Transverse colon (tissue), 4 donors: ENCODE data around the gene MBNL2. TPM values are rescaled to one million over a fixed set of nuclear protein-coding genes. Genes with fewer than 3 reads are reported as not detected.

Source experiments
- DNase-seq: peaks from one replicate; pipeline ENCODE4 v3.0.0-alpha.2; 2019
- H3K27ac ChIP-seq, 4 donors: fragments of 200-600 bp; sonication (generic); 2 replicates each; pipeline ENCODE4 v1.5.1; 2016 to 2018; ENCODE audit warnings: inconsistent platforms in 4 of 4
- H3K27me3 ChIP-seq: fragments of 200-600 bp; sonication (generic); 2 replicates; pipeline ENCODE4 v1.5.1; 2017; ENCODE audit warnings: inconsistent platforms
- H3K36me3 ChIP-seq, 4 donors: fragments of 200-600 bp; sonication (generic); 2 replicates each; pipeline ENCODE4 v1.5.1; 2017 to 2019; ENCODE audit warnings: inconsistent platforms in 4 of 4
- H3K4me1 ChIP-seq, 4 donors: fragments of 200-600 bp; sonication (generic); 2 replicates each; pipeline ENCODE4 v1.5.1; 2017 to 2020; ENCODE audit warnings: inconsistent platforms in 4 of 4
- H3K4me3 ChIP-seq, 4 donors: fragments of 200-600 bp; sonication (generic); 1 replicate in 1 of 4; 2 replicates in 3 of 4; pipeline versions ENCODE4 v1.5.1 to v1.6.1; 2017 to 2019; ENCODE audit warnings: inconsistent platforms in 4 of 4
- H3K9me3 ChIP-seq, 2 donors: fragments of 200-600 bp; sonication (generic); 2 replicates each; pipeline ENCODE4 v1.5.1; 2017 to 2019; ENCODE audit warnings: inconsistent platforms in 2 of 2
- EP300 ChIP-seq: sonication (generic); formaldehyde crosslinking; IDR thresholded peaks from one replicate; pipeline ENCODE4 v1.6.1; 2017; ENCODE audit warnings: antibody characterized with exemption, low read depth
- POLR2A ChIP-seq: fragments of 450-650 bp; IDR thresholded peaks from one replicate; pipeline ENCODE4 v1.6.1; 2016; ENCODE audit warnings: antibody characterized with exemption, mild to moderate bottlenecking, moderate library complexity
- POLR2AphosphoS5 ChIP-seq, 3 donors: sonication (generic); formaldehyde crosslinking; IDR thresholded peaks; one replicate each; pipeline ENCODE4 v1.6.1; 2016; ENCODE audit warnings: antibody characterized with exemption in 3 of 3
- WGBS, 2 donors: methylation state at CpG; one replicate each; pipeline ENCODE4 v1.1.5; 2018; ENCODE audit warnings: low coverage in 1 of 2; 5-methylcytosine and 5-hydroxymethylcytosine counted together
- in situ Hi-C, 4 donors: fragments of 200-750 bp; cut with MboI; loops; one replicate each; pipeline versions ENCODE4 v1.15.0 to v1.15.1; 2017; ENCODE audit warnings: low sequenced_read_pairs in 3 of 4, low pct_ligation_motif_present in 1 of 4, low pct_unique_long_range_greater_than_20kb in 1 of 4
- intact Hi-C: fragments of 100-400 bp; cut with DNase I; formaldehyde crosslinking; loops from one replicate; pipeline ENCODE4 v1.15.1; 2023; ENCODE audit warnings: low total_unique reads
- total RNA-seq, 4 donors: library from RNA; depleted of rRNA; stranded (reverse); fragments of >200 nt; gene quantifications; one replicate each; pipeline ENCODE4 v1.1.0, GENCODE V29; 2016
- TF ChIP-seq, protein P1 (sequence below), 5 experiments: fragments of 200-600 bp in 3 of 5; fragments of 450-650 bp in 2 of 5; sonication (generic) in 3 of 5; IDR thresholded peaks; 1 replicate in 2 of 5; 2 replicates in 3 of 5; pipeline ENCODE4 v1.5.1; 2016 to 2017; ENCODE audit warnings: antibody characterized with exemption in 5 of 5, inconsistent platforms in 3 of 5, mild to moderate bottlenecking in 2 of 5, moderate library complexity in 1 of 5

MBNL2 gene
- total RNA-seq, 4 donors from 2014 or later = 26.9 to 53.7 (median 46.1) TPM

DNA sequence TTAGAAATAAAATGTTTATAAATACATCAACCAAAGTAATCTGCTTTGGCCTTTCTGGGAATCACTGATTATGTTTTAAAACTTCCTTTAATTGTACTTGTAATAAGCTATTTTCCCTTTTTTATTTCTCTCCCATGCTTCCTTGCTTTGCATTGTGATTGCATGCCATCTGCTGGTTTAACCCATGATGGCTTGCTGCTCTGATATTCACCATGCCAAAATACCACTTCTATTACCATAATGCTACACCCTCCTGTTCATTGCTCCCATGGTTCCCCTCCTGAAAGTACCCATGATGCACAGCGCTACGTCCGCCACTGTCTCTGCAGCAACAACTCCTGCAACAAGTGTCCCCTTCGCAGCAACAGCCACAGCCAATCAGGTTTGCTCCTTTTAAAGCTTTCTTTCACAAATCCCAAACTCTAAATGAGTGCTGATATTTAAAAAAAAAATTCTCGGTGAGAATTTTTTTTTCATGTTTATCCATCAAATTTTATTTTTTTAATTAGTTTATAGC, 144.1 kb downstream of the MBNL2 start:
- Histone ChIP-seq H3K27me3 (no peaks in the 10 kb centered on the region), H3K4me3 (no peak overlapping the region), H3K36me3 (peaks cover 0 to 2% (median 0%) of the 10 kb centered on the region in 4 donors), H3K27ac (no peak overlapping the region), H3K9me3 (no peaks in the 10 kb centered on the region), H3K4me1 (peaks cover 0 to 13% (median 4%) of the 10 kb centered on the region in 4 donors)
- intact Hi-C loops = loop anchor here (10.0 kb wide), 1 partner anchor 341 kb away; no protein-coding TSS in a partner anchor
- in situ Hi-C loops = no loop called here
- TF ChIP-seq POLR2AphosphoS5 (IDR thresholded peaks at IDR 0.05) (no peak), POLR2A (no peak), EP300 (no peak)
- TF ChIP-seq, protein P1, sequence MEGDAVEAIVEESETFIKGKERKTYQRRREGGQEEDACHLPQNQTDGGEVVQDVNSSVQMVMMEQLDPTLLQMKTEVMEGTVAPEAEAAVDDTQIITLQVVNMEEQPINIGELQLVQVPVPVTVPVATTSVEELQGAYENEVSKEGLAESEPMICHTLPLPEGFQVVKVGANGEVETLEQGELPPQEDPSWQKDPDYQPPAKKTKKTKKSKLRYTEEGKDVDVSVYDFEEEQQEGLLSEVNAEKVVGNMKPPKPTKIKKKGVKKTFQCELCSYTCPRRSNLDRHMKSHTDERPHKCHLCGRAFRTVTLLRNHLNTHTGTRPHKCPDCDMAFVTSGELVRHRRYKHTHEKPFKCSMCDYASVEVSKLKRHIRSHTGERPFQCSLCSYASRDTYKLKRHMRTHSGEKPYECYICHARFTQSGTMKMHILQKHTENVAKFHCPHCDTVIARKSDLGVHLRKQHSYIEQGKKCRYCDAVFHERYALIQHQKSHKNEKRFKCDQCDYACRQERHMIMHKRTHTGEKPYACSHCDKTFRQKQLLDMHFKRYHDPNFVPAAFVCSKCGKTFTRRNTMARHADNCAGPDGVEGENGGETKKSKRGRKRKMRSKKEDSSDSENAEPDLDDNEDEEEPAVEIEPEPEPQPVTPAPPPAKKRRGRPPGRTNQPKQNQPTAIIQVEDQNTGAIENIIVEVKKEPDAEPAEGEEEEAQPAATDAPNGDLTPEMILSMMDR (IDR thresholded peaks at IDR 0.05) = no peak
- WGBS, 2 donors = 93 to 100% methylated on average over 4 to 5 of the region's 5 CpGs
- no peak for DNase-seq

DNA sequence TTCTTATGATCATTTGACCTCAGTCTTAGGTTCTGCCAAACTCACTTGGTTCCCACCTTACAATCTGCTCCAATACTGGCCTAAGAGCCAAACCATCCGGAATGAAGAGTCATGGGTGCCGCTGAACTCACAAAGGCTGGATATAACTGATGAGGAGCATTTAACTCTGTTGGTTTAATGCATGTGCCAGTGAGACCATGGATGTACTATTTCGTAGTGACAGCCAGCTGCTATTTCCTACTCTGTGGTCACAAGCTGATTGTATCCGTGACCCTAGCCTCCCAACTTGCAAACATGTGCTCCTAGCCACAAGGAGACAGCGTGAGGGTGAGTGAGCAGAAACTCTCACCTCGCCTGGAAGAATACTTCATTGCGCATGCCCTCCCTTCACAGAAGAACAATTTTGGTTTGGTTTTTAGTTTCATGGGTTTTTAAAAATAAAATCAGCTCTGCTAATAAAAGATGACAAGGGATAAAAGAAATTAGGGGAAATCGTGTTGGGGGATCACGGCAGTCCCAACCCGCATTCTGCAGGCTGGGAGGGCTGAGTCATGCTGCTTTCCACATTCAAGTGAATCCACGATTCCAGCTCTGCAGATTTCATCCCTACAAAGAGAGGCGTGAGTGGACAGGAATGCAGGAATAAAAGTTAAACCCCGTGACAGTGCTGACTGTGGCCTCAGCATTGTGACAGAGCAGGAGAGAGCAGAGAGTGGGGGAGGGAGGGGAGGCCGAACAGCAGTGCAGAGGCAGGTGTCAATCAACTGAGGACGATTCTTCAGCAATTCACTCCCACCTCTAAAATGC, 145.1 kb downstream of the MBNL2 start:
- Histone ChIP-seq H3K4me3 (no peak overlapping the region), H3K9me3 (no peaks in the 10 kb centered on the region), H3K27me3 (no peaks in the 10 kb centered on the region), H3K36me3 (no peaks in the 10 kb centered on the region), H3K27ac (peak overlapping the region; percentile 2 to 23 (median 10)), H3K4me1 (peaks cover 0 to 13% (median 4%) of the 10 kb centered on the region in 4 donors)
- TF ChIP-seq POLR2AphosphoS5 (IDR thresholded peaks at IDR 0.05) (no peak), EP300 (no peak), POLR2A (no peak)
- TF ChIP-seq, protein P1 (IDR thresholded peaks at IDR 0.05) = no peak
- DNase-seq = no peak
- intact Hi-C loops = loop anchor here (10.0 kb wide), 1 partner anchor 342 kb away; no protein-coding TSS in a partner anchor
- WGBS, 2 donors = 70 to 74% methylated on average over 9 to 15 of the region's 15 CpGs
- in situ Hi-C loops = no loop called here

DNA sequence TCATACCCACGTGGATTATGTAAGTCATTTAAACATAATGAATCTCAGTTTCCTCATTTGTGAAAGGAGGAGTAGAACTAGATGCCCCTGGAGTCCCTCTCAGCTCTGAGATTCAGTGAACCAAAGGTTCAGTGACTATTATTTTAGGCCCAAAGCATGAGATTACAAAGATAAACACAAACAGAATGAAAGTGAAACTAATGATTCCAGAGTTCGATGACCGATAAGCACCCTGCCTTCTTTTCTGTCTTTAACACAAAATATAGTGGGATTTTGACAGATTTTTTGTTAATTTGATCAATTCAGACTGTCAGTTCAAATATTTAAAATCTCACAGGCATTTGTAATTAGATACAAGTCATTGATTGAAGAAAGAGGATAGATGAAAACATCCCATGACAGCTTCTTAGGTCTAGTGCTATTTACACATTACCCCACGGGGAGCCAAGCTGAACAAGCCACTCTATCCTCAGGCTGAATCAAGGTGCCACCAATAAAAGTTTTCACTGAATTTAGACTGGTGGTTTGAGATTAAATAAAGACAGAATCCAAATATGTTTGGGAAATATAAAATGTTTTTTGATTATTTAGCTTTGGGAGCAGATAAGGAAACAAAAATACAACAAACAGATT, 147.2 kb downstream of the MBNL2 start:
- intact Hi-C loops = loop anchor here (10.0 kb wide), 1 partner anchor 345 kb away; no protein-coding TSS in a partner anchor
- H3K4me1 ChIP-seq = peaks cover 0 to 13% (median 4%) of the 10 kb centered on the region in 4 donors
- H3K9me3 ChIP-seq = no peaks in the 10 kb centered on the region
- H3K27ac ChIP-seq = peak overlapping the region; percentile 9 to 54 (median 46)
- no peaks in the 10 kb centered on the region for H3K36me3 ChIP-seq
- in situ Hi-C loops = no loop called here
- peak overlapping the region in 3 of 4 donors; percentile 13 to 36 (median 15) for H3K4me3 ChIP-seq
- TF ChIP-seq POLR2A = no peak
- TF ChIP-seq, protein P1 (IDR thresholded peaks at IDR 0.05) = no peak
- WGBS, 2 donors = 10 to 23% methylated on average over 4 of the region's 4 CpGs
- H3K27me3 ChIP-seq = no peaks in the 10 kb centered on the region
- no peak for DNase-seq

DNA sequence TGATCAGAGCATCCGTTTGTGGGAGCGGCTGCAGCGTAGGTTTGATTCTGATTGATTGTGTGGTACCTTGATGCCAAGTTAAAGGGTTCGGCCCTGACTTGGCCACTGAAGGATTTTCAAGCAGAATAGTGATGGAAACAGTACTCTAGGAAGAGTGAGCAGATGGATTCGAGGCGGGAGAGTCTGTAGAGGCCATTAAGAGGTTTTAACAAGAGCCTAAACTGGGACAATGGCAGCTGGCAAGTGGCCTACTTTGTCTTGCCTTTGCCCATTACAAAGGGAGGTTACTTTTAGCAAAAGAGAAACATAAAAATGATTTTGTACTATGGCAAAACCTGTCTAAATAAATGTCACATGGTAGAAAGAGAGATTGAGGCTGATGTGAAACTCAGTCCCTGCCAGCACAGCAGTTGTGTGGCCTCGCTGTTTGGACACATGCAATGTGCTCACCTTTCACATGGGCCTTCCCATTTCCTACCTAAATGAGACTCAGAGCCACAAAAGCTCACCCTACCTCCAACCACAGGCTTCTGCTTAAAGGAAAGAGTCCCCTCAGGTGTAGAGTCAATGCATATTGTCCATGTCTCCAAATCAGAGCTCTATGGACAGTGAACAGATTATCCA, 149.5 kb downstream of the MBNL2 start:
- Histone ChIP-seq H3K36me3 (peaks cover 0 to 9% (median 3%) of the 10 kb centered on the region in 4 donors), H3K4me1 (peaks cover 0 to 13% (median 3%) of the 10 kb centered on the region in 4 donors), H3K27ac (no peak overlapping the region), H3K4me3 (no peak overlapping the region), H3K27me3 (no peaks in the 10 kb centered on the region), H3K9me3 (no peaks in the 10 kb centered on the region)
- intact Hi-C loops (no loop called here), in situ Hi-C loops (no loop called here)
- DNase-seq = no peak
- 90 to 98% methylated on average over 6 to 7 of the region's 7 CpGs for WGBS, 2 donors
- TF ChIP-seq EP300 (no peak), POLR2AphosphoS5 (IDR thresholded peaks at IDR 0.05) (no peak)
